Measurements from ENCODE around the gene C2orf68.
"Not testable (repeated sequence)": the region's sequence is repeated elsewhere in the genome, so short reads cannot be mapped to it uniquely, and the experiment has no call there.

C2orf68 gene

GRCh38 chr2:85604568-85605339 lies 7.1 kb downstream of the C2orf68 start:
- Histone ChIP-seq H3K9me3 (ENCODE audit: low read depth, low read length) (no peaks in the 10 kb centered on the region), H3K9ac (ENCODE audit: insufficient read length) (no peak overlapping the region), H3K27ac (peak overlapping the region; percentile 83), H3K4me3 (no peak overlapping the region), H3K36me3 (ENCODE audit: insufficient read depth, low read length) (peaks cover 20% of the 10 kb centered on the region)
- no peak for DNase-seq (ENCODE audit: low read depth, low spot score)
- TF ChIP-seq POLR2AphosphoS5 (IDR thresholded peaks at IDR 0.05; ENCODE audit: borderline replicate concordance, low read depth, low read length) (peak; percentile 10; the same call in 1 of the 2 replicates), EZH2 (IDR thresholded peaks at IDR 0.05) (no peak), FOXP2 (optimal IDR thresholded peaks at IDR 0.05; ENCODE audit: control extremely low read depth, extremely low read length, insufficient read depth) (no peak)

DNA sequence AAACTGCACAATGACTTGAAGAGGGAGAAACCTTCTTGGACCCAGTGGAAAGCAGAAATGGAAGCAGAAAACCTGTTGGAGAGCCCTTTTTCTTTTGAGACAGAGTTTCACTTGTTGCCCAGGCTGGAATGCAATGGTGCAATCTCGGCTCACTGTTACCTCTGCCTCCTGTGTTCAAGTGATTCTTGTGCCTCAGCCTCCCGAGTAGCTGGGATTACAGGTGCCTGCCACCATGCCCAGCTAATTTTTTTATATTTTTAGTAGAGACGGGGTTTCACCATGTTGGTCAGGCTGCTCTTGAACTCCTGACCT lies 7.8 kb downstream of the C2orf68 start:
- H3K9ac ChIP-seq (ENCODE audit: insufficient read length); H3K4me3 ChIP-seq; H3K9me3 ChIP-seq (ENCODE audit: low read depth, low read length); H3K27ac ChIP-seq; DNase-seq (ENCODE audit: low read depth, low spot score): not testable (repeated sequence)
- peaks cover 16% of the 10 kb centered on the region for H3K36me3 ChIP-seq (ENCODE audit: insufficient read depth, low read length)

DNA sequence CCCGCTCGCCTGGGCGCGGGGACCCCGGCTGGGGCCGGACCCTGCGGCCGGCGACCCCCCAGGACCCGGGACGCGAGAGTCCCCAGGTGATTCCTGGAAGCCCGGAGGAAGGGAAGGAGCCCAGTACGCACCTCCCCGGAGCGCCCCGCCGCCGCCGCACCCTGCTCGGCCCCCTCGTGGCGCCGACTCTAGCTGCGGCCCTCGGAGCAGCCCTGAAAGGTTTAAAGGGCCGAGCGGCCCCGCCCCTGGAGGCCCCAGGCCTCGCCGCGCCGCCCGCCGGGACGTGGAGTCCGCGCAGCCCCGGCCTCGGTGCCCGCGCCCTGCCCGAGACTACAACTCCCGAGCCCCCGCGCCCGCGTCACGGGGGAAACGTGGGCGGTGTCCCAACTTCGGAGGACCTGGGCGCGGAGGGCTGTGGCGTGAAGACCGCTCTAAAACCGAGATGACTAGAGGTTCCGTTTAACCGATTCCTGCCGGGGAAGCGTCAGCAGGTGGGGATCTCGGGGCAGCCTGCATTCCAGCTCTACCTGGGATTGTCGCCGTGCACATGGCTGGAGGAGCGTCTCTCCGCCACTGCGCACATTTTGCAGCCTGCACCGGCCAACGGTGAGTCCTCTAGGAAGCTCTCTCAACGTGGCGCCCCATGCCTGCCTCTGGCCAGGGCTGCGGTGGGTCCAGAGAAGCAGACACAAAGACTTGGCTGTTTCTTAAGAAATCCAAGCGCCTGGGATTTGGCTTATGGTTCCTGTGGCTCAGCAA lies 9.2 kb downstream of the C2orf68 start, which contains the start of gene TMEM150A:
Gene TMEM150A (minus strand): TSS at position 223 of the 759 bp plus-strand sequence. CDS start 750 bp downstream, outside the sequence.
- no peak within 1 kb of the TSS for H3K27ac ChIP-seq
- H3K9ac ChIP-seq (ENCODE audit: insufficient read length) = peak within 1 kb of the TSS; percentile 75
- no peaks in the 10 kb centered on the region for H3K9me3 ChIP-seq (ENCODE audit: low read depth, low read length)
- TF ChIP-seq POLR2AphosphoS5 (IDR thresholded peaks at IDR 0.05; ENCODE audit: borderline replicate concordance, low read depth, low read length) (peak; percentile 45; the same call in 1 of the 2 replicates), FOXP2 (optimal IDR thresholded peaks at IDR 0.05; ENCODE audit: control extremely low read depth, extremely low read length, insufficient read depth) (no peak), EZH2 (IDR thresholded peaks at IDR 0.05) (no peak)
- H3K4me3 ChIP-seq = peak within 1 kb of the TSS; percentile 85
- H3K36me3 ChIP-seq (ENCODE audit: insufficient read depth, low read length) = peaks cover 3% of the 10 kb centered on the region; the same call in 1 of the 2 replicates
- DNase-seq (ENCODE audit: low read depth, low spot score) = no peak

DNA sequence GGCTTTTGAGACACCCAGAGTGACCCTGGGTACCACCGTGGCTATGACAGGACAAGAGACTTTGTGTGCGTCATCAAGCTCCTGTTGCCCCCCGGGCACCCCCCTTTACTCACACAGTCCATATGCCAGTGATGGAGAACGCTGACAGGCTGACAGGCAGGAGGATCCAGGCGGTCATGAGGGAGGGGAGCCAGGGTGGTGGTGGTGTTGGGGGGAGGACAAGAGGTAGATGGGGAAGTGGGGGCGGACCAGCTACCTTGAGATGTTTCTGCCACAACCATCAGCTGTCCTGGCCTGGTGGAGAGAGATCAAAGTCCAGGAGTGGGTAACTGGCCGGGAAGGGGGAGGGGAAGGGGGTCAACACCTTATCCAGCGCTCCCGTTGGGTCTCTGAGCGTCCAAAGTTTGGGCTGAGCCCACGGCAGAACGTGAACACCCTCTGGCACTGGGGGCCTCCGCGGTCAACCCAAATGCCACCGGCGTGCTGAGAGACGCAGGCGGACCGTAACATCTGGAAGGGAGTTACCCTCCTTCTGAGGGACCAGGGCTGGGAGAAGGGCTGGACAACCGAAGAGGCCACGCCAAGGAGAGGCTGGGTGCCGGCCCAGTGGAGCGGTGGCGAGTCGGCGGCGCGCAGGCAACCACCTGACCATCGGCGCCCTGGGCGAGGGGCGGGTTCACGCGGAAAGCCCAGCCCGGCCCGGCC lies 9.9 kb downstream of the C2orf68 start:
- no peaks in the 10 kb centered on the region for H3K9me3 ChIP-seq (ENCODE audit: low read depth, low read length)
- H3K9ac ChIP-seq (ENCODE audit: insufficient read length) = peak overlapping the region; percentile 75
- no peak for DNase-seq (ENCODE audit: low read depth, low spot score)
- TF ChIP-seq EZH2 (IDR thresholded peaks at IDR 0.05) (no peak), POLR2AphosphoS5 (IDR thresholded peaks at IDR 0.05; ENCODE audit: borderline replicate concordance, low read depth, low read length) (no peak)
- H3K4me3 ChIP-seq = peak overlapping the region; percentile 85
- peaks cover 6% of the 10 kb centered on the region; the same call in 1 of the 2 replicates for H3K36me3 ChIP-seq (ENCODE audit: insufficient read depth, low read length)
- no peak overlapping the region for H3K27ac ChIP-seq

DNA sequence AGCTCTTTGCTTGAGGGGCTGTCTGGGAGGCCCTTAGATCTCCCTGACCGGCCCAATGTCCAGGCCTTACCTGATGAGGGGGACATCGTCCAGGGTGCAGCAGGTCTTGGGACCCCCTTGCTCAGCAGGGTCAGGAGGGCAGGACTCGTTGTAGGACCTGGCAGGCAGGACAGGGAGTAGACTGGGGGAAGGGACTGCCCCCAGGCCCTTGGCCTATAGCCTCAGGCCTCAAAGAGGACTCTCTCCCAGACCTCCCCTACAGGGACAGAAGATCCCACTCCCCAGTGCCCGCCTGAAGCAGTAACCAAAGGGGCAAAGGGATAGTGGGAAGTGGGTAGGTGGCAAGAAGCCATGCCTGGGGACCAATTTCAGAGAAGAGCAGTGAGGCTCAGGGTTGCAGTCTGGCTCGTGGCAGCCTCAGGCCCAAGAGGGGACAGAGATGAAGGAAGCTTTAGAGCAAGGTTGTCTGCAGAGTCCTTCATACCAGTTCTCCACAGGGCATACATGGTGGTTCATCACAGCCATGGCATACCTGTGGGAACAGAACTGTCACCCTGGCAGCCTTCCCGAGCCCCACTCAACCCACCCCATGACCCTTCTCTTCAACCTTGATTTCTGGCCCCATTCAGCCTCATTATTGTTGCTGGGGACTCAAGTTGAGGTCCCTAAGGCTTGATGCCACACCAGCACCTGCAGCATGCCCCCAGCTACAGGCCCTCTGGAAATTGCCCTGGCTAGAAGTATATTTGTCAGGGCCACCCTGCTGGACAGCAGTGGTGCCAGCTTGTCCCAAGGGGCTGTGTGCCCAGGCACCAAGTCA lies 10.7 kb downstream of the C2orf68 start:
- TF ChIP-seq EZH2 (IDR thresholded peaks at IDR 0.05) (no peak), FOXP2 (optimal IDR thresholded peaks at IDR 0.05; ENCODE audit: control extremely low read depth, extremely low read length, insufficient read depth) (no peak), POLR2AphosphoS5 (IDR thresholded peaks at IDR 0.05; ENCODE audit: borderline replicate concordance, low read depth, low read length) (no peak)
- DNase-seq (ENCODE audit: low read depth, low spot score) = no peak
- Histone ChIP-seq H3K9me3 (ENCODE audit: low read depth, low read length) (no peaks in the 10 kb centered on the region), H3K27ac (no peak overlapping the region), H3K4me3 (peak overlapping the region; percentile 85; the same call in 1 of the 2 replicates), H3K9ac (ENCODE audit: insufficient read length) (no peak overlapping the region), H3K36me3 (ENCODE audit: insufficient read depth, low read length) (peaks cover 6% of the 10 kb centered on the region; the same call in 1 of the 2 replicates)

GRCh38 chr2:85600235-85600575 lies 11.7 kb downstream of the C2orf68 start:
- no peak for TF ChIP-seq EZH2 (IDR thresholded peaks at IDR 0.05)
- TF ChIP-seq POLR2AphosphoS5 (IDR thresholded peaks at IDR 0.05; ENCODE audit: borderline replicate concordance, low read depth, low read length) = no peak
- TF ChIP-seq FOXP2 (optimal IDR thresholded peaks at IDR 0.05; ENCODE audit: control extremely low read depth, extremely low read length, insufficient read depth) = no peak
- no peak overlapping the region for H3K27ac ChIP-seq
- DNase-seq (ENCODE audit: low read depth, low spot score) = no peak
- H3K4me3 ChIP-seq = no peak overlapping the region
- no peaks in the 10 kb centered on the region for H3K9me3 ChIP-seq (ENCODE audit: low read depth, low read length)
- peaks cover 6% of the 10 kb centered on the region; the same call in 1 of the 2 replicates for H3K36me3 ChIP-seq (ENCODE audit: insufficient read depth, low read length)
- no peak overlapping the region for H3K9ac ChIP-seq (ENCODE audit: insufficient read length)

- TF ChIP-seq FOXP2 (optimal IDR thresholded peaks at IDR 0.05; ENCODE audit: control extremely low read depth, extremely low read length, insufficient read depth) (no peak), POLR2AphosphoS5 (IDR thresholded peaks at IDR 0.05; ENCODE audit: borderline replicate concordance, low read depth, low read length) (no peak), EZH2 (IDR thresholded peaks at IDR 0.05) (no peak)
- no peaks in the 10 kb centered on the region for H3K9me3 ChIP-seq (ENCODE audit: low read depth, low read length)
- no peak for DNase-seq (ENCODE audit: low read depth, low spot score)
- no peak overlapping the region for H3K4me3 ChIP-seq
- H3K27ac ChIP-seq = no peak overlapping the region
- peaks cover 6% of the 10 kb centered on the region; the same call in 1 of the 2 replicates for H3K36me3 ChIP-seq (ENCODE audit: insufficient read depth, low read length)
- H3K9ac ChIP-seq (ENCODE audit: insufficient read length) = no peak overlapping the region
Measured at GRCh38 chr2:85599468-85600234, 12.2 kb downstream of the C2orf68 start.

Data from SK-N-MC (cell line).